UCSD-AML1 (cell line): Measurements from ENCODE around the gene PABPC4L.
"Not testable (repeated sequence)": the region's sequence is repeated elsewhere in the genome, so short reads cannot be mapped to it uniquely, and the experiment has no call there.

Source experiments
- DNase-seq: peaks from one replicate; lab custom pipeline; 2025; ENCODE audit not compliant: unreplicated experiment; lab: John Stamatoyannopoulos, UW

Gene PABPC4L

DNA sequence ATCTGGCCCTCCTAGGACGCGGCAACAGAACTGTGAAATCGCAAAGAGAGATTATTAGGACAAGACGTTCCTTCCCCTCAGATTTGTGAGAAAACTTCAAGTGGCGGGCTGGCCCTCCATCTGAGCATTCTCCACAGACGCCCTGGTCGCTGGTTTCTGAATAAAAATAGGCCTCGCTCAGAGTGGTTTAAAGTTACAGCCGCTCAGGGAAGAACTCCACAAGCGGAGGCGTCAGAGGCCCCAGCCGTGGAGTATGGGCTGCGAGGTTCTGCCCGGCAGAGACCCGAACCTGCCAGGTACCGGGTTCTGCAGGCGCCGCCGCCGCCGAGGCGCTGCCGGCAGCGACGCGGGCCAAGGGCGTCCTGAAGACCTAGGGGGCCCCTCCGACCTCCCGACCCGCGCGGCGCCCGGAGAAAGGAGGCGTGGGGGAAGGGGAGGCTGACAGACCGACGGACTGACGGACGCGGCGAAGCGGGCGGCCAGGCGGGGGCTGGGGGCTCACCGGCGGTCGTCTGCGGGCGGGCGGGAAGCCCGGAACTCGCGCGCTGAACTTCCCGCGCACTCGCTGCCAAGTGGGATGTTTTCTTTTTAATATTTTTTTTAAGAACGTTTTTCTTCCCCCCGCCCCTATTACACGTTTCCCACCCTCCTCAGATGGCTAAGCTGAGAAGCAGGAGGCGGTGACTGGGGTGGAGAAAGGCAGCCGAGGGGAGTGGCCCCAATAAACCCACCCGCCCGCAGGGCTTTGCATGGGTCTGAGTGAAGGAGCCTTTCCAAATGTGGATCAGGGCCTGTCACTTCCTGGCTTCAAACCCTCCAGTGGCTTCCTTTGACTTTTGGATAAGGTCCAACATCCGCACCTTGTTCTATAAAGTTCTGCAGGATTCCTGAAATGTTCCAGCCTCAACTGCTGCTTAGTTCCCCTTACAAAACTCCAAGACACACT is at the start of gene PABPC4L:
TSS of gene PABPC4L (minus strand) at position 574 of the 946 bp plus-strand sequence. CDS start 770 bp downstream, outside the sequence.
- DNase-seq = no peak

DNA sequence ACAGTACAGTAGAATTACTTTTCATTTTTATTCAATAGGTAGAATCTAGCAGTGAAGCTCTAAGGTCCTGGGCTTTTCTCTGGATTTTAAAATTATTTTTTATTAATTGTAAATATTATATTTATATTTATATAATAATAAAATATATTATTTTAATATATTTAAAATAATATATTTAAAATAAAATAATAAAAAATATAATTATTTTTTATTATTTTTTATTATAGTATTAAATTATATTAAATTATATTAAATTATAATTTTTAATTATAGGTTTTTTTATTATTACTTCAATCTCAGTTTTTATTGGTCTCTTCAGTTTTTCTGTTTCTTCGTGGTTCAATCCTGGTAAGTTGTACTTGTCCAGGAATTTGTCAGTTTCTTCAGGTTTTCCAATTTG is 49.7 kb upstream of the PABPC4L start:
- DNase-seq = no peak

DNA sequence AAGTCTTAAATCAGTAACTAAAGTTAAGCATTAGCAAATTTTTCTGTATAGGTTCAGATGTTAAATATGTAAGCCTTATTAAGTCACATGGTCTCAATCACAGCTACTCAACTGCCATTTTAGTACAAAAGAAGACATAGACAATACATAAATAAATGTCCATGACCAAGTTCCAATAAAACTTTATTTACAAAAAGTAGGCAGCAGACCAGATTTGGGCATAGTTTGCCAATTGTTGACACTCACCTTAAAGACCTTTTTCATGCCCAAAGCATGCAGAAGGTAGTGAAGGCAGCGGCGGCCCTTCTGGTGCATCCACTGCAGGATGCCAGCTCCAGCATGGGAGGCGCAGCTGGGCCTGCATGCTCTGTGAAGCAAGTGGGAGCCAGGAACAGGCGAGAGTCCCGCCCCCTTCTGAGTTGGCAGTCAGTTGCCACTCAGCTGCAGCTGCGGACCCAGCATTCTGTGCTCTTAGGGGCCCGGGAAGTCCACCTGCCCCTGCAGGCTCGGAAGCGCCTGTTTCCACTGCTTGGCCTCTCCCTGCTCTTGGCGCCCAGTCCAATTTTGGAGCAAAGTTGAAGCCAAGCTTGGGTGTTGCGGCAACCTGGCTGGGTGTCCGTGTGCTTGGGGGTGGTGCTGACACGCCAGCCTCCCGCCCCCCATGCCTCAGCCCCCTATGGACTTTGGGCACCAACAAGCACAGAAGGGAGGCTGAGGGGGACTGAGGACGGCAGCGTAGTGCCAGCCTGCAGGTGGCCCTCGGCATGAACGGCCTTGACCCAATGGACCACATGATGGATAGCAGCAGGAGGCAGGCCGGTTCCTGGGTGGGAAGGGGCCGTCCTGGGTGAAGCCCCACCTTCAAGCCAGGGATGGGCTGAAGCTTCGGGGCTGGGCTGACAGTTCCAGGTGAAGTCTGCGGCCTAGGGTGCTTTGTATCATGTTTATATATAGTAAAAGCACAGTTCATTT is 42.4 kb upstream of the PABPC4L start:
- DNase-seq = no peak

DNA sequence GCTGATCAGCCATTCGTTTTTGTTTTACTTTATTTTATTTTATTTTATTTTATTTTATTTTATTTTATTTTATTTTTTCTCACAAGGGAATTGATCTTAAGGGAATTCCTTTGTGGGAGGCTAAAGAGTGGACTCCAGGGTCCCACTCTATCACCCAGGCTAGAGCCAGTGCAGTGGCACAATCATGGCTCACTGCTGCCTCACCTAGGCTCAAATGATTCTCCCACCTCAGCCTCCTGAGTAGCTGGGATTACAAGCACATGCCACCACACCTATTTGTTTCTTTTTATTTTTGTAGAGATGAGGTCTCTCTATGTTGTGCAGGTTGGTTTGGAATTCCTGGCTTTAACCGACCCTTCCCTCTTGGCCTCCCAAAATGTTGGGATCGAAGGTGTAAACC is 17.5 kb upstream of the PABPC4L start:
- DNase-seq = no peak

DNA sequence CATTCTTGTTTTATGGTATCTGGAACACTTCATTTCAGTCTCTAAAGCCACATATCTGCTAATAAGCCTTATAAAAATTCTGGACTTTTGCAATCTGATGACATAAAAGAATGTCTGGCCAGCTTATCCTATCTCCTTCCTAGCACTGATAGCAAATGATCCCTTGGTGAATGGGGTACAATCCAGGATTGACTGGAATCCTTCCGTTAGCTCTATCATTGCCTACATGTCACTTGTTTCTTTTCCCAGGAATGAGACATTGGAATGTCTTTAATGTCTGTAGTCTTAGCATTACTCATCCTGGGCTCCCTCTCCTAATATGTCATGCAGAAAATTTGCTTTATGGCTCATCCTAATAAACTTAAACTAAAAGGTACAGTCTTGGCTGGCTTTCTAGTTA is 14.8 kb upstream of the PABPC4L start:
- DNase-seq = no peak

DNA sequence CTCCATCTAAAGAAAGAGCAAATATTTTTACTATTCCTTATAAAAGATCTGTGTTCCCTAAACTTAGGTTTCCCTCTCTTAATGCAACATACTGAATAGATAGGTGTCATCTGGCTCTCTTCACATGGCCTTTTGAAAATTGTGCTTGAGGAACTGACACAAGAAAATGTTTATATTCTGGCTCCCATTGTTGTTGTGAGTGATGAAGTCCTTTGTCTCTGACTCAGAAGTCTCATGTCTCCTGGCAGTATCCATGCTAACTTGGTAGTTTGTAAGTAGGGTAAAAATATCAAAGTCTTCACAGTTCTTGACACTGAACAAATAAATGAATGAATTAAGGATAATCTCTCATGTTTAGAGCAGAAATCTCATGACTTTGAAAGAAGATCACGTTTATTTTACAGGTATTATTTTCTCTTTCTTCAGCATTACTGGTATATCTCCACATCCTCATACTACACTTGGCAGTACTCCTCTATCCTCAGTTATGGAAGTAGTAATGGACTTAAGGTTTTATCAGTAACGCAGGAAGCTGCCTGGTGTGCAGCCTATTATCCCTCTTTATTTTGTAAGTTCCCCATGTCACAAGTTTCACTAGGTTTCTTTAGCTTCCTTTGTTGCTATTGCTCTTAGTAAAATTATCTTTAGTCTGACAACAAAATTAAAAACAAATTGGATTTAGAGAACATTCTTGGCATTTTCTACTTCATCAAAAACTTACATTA is 14.2 kb upstream of the PABPC4L start:
- no peak for DNase-seq

DNA sequence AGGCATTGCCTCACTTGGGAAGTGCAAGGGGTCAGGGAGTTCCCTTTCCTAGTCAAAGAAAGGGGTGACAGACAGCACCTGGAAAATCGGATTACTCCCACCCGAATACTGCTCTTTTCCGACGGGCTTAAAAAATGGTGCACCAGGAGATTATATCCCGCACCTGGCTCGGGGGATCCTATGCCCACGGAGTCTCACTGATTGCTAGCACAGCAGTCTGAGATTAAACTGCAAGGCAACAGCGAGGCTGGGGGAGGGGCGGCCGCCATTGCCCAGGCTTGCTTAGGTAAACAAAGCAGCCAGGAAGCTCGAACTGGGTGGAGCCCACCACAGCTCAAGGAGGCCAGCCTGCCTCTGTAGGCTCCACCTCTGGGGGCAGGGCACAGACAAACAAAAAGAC is 6.4 kb upstream of the PABPC4L start:
- DNase-seq = not testable (repeated sequence)

DNA sequence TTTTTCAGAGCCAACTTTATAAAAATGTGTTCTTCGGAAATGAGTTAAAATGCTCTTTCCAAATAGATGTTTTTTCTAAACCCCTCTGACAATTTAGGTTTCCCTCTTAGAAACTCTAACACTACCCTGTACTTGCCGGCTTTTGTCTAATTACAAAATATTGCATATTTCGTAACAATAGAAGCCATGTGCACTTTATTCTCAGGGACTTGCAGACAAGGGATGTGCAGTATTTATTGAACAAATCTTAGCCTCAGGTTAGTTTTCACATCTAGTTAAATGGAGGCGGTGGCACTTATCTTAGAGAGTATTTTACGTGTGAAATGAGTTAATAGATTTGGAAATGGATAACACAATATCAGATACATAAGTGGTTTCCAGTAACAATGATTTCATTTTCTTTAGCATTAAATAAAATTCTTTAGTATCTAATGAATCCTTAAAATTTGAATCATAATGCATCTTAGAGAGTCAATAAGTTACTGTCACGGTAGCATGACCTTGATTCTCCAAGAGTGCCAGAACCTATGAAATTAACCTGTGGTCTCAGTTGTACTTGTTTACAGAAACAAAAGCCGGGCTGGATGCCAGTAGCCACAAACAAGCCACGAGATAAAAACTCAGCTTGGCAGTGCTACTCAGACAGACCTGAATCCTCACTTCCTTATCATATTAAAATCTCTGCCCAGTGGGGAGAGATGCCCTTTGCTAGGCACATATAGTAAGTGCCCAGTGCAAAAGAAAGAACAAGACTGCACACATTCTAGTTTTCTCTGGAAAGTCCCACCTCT is 772 bp upstream of the PABPC4L start:
- no peak for DNase-seq

DNA sequence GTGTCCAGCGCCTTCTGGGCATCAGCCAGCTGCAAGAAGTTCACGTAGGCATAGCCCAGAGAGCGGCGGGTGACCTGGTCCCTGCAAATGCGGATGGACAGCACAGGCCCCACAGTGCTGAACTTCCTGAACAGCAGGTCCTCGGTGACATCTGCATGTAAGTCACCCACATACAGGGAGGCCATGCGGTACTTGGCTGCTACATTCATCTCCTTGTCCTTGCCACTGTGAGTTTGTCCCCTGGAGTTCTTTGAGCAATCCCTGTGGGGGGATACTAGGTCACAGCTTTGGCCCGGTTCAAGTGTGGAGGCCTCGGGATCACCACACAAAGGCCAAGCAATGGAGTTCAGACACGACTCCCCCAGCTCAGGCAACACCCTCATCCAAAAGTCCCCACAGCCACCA is 776 bp downstream of the PABPC4L start:
- no peak for DNase-seq

DNA sequence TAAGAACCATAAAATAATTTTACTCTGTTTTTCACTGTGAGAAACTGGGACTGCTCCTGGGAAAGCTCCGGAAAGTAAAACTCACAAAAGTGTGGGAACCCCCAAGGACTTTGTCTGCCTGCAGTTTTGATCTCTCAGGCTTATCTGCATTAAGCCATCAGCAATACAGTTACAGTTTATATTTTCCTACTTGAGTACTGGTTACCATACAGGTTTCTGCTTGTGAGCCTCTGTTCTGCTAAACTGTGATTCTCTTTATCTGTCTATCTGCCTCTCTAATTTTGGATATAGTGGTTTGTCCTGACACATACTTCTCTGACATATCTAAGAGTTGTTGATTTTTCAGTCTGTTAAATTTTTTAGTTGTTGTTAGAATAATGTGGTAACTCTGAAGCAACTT is 11.6 kb downstream of the PABPC4L start:
- DNase-seq = no peak

DNA sequence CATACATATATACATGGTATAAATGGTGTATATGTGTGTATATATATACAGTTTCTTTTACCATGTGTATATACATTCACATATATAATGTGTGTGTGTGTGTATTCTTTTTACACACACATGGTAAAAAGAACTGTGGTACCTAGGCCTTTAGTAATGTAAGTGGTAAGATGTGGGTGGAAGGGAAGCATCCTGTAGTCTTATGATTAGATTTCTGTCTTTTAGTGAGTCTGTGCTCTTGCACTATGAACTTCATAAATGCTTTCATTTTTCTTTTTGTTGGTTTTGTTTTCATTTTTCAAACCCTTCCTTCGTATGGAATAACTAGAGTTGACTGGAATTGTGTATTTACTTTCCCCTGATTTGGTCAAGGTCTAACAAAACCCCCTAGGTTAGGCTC is 12.1 kb downstream of the PABPC4L start:
- DNase-seq = no peak

DNA sequence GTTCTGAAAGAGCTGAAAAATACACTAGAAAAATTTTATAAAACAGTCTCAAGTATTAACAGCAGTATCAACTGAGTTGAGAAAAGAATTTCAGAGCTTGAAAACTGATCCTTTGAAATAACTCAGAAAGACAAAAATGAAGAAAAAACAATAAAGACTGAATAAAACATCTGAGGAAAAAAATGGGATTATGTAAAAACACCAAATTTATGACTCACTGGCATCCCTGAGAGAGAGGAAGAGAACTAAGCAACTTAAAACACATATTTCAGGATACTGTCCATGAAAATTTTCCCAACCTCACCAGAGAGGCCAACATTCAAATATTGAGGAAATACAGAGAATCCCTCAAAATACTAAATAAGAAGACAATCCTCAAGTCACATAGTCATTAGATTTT is 22.9 kb downstream of the PABPC4L start:
- DNase-seq = no peak

DNA sequence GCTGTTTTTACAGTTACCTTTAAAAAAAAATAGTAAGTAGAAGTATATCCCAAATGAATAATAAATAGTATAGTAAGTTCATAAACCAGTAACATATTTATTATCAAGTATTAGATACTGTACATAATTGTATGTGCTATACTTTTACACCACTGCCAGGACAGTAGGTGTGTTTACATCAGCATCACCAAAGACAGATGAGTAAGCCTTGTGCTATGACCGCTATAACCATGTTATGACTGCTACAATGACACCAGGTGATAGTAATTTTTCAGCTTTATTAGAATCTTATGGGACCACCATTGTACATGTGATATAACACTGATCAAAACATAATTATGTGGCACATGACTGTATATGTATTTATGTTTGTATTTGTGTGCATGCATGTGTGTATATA is 27.3 kb downstream of the PABPC4L start:
- DNase-seq = no peak

DNA sequence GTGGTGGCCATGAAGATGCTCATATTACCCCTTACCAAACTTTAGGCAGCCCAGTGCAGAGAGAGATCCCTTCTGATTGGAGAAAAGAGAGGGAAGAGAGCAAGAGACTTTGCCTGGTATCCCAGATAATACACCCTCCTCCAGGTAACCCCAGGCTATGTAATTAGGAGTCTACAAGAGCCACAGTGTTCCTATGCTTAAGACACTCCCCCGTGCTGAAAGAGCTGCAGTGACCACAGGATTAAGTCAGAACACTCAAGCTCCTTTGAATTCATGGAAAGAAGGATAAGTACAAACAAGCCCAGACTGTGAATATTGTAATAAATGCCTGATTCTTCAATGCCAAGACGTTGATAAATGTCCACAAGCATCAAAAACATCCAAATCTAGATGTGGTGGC is 41.4 kb downstream of the PABPC4L start:
- DNase-seq = no peak

DNA sequence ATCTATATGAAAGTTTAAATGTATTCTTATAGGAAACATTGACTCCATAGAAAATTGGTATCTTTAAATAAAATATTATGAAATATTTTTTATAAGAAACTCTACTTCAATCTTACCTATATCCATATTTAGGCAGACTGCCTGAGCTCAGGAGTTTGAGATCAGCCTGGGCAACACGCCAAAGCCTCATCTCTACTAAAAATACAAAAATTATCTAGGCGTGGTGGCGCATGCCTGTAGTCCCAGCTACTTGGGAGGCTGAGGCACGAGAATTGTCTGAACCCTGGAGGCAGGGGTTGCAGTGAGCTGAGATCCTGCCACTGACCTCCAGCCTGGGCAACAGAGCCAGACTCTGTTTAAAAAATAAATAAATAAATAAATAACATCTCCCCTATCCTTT is 47.5 kb downstream of the PABPC4L start:
- no peak for DNase-seq

DNA sequence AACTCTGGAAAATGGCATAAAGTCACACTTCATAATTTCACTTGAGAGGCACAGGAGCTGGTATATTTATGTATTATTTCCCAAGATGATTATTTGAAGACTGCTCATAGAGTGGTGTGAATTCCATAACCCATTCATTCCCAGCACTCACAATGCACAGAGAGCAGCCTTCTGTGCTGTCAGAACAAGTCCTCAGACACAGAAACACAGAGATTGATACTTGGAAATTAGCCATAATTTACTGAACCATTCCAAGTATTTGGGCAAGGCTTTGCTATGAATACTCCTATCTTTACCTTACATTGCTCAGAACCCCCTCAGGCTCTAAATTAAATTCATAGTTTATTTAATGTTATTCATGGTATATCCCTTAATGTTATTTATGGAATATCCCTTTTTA is 53.6 kb downstream of the PABPC4L start:
- no peak for DNase-seq
